ACC112 (cell line): Measurements from ENCODE around the gene ATP6V1C2.

Experiments
- H2AFZ ChIP-seq: fragments of 200-600 bp; sonication (generic); one replicate; pipeline ENCODE4 v1.6.0; 2017; ENCODE audit warnings: antibody characterized with exemption, low read length; ENCODE audit not compliant: unreplicated experiment
- H3K27ac ChIP-seq: fragments of 200-600 bp; sonication (generic); 2 replicates; pipeline ENCODE4 v1.5.1; 2014; ENCODE audit warnings: low read depth, mild to moderate bottlenecking, antibody characterized with exemption, low read length, moderate library complexity
- H3K27me3 ChIP-seq: fragments of 200-600 bp; sonication (generic); 2 replicates; pipeline ENCODE4 v1.6.1; 2014; ENCODE audit warnings: mild to moderate bottlenecking, antibody characterized with exemption, low read length, moderate library complexity, mixed read lengths; ENCODE audit not compliant: insufficient read depth
- H3K36me3 ChIP-seq: fragments of 200-600 bp; sonication (generic); 2 replicates; pipeline ENCODE4 v1.6.1; 2016; ENCODE audit warnings: mild to moderate bottlenecking, antibody characterized with exemption, low read length, moderate library complexity, mixed read lengths; ENCODE audit not compliant: insufficient read depth
- H3K4me1 ChIP-seq: fragments of 200-600 bp; sonication (generic); one replicate; pipeline ENCODE4 v1.6.1; 2016; ENCODE audit warnings: low read length, mixed read lengths; ENCODE audit not compliant: insufficient read depth, unreplicated experiment, control insufficient read depth
- H3K4me3 ChIP-seq: fragments of 200-600 bp; sonication (generic); 2 replicates; pipeline ENCODE4 v1.5.1; 2014; ENCODE audit warnings: mild to moderate bottlenecking, low read depth, low read length
- H3K79me2 ChIP-seq: fragments of 200-600 bp; sonication (generic); one replicate; pipeline ENCODE4 v1.6.0; 2016; ENCODE audit warnings: low read length; ENCODE audit not compliant: control insufficient read depth, unreplicated experiment, insufficient read depth

Gene ATP6V1C2

DNA sequence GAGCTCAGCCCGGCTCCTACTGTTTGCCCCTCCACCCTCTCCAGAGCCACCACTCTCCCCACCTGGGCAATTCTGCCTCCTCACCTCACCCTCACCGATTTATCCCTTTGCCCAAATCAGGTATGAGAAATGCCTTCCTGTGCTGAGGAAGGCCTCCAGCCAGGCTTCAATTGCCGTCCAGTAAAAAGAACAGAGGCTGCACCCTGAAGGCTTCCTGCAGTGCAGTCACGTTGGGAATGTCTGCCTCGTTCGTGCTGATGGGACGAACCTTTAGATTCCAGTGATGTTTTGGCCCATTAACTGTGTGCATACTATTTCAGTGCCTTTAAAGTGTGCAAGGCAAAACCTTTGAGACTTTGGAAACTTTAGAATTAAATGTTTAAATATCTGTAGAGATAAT, 34.2 kb downstream of the ATP6V1C2 start:
- H3K27me3 ChIP-seq = no peaks in the 10 kb centered on the region
- H2AFZ ChIP-seq = no peak overlapping the region
- no peaks in the 10 kb centered on the region for H3K4me1 ChIP-seq
- H3K36me3 ChIP-seq = no peaks in the 10 kb centered on the region
- no peak overlapping the region for H3K4me3 ChIP-seq
- H3K79me2 ChIP-seq = no peaks in the 10 kb centered on the region
- no peak overlapping the region for H3K27ac ChIP-seq

DNA sequence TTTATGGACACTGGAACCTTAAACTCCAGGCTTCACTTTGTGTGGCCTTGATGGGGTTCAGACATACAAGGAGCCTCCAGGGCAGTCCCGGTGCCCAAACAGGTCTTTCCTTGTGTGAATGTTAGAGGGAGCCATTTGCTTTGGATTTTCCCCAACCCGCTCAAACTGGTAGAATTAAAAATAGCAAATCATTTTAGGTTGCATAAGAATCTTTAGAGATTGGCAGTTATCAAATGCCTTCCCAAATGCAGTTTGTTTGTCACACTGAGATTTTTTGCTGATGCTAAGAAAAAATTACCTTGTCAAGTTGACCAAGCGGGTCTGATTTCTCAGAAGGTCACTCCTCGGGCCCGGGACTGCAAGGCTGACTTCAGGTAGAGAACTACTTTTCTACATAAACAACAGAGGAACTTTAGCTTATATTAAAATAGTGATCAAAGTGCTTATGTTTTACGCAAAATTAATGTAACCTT, 36.4 kb downstream of the ATP6V1C2 start:
- no peaks in the 10 kb centered on the region for H3K4me1 ChIP-seq
- no peak overlapping the region for H2AFZ ChIP-seq
- no peaks in the 10 kb centered on the region for H3K79me2 ChIP-seq
- H3K27me3 ChIP-seq = no peaks in the 10 kb centered on the region
- no peak overlapping the region for H3K4me3 ChIP-seq
- H3K27ac ChIP-seq = no peak overlapping the region
- H3K36me3 ChIP-seq = no peaks in the 10 kb centered on the region

GRCh38 chr2:10759151-10759714, 37.8 kb downstream of the ATP6V1C2 start:
- H3K4me3 ChIP-seq = no peak overlapping the region

DNA sequence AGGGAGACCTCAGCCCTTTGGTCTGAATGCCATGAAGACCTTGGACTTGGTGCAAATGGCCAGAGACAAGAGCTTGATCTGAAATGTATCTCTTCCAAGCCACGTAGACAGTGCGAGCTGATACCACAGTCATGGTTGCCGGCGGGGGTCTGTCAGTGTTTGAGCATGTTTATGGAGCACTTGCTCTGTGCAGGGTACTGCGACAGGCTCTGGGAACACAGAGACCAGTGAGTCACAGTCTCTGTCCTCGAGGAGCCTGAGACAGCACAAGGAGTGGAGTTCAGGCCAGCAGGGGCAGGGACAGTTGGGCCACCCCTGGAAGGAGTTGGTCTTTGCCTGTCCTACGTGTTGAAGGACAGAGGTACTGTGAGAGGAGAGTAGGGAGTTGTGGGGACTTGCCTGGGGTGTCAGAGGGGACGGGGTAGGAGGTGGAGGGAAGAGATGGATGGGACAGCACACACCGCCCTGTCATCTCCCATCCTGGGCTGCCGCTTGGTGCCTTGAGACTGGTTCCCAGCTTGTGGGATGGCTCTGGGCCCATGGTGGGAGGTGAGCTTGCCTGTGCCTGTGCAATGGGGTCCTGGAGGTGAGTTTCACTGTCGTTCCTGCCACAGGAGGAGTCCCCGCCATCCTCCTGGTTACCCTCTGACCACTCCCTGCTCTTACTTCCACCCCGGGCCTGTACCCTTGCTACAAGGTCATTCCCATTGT, 39.5 kb downstream of the ATP6V1C2 start:
- H3K36me3 ChIP-seq = no peaks in the 10 kb centered on the region
- H3K79me2 ChIP-seq = no peaks in the 10 kb centered on the region
- no peak overlapping the region for H3K4me3 ChIP-seq
- peaks cover 8% of the 10 kb centered on the region; the same call in 1 of the 2 replicates for H3K27me3 ChIP-seq
- no peaks in the 10 kb centered on the region for H3K4me1 ChIP-seq
- H3K27ac ChIP-seq = no peak overlapping the region
- no peak overlapping the region for H2AFZ ChIP-seq

More at GRCh38 chr2:10759151-10759714, 37.8 kb downstream of the ATP6V1C2 start:
- Histone ChIP-seq H3K4me1 (no peaks in the 10 kb centered on the region), H3K27me3 (peaks cover 7% of the 10 kb centered on the region; the same call in 1 of the 2 replicates), H3K27ac (no peak overlapping the region), H3K79me2 (no peaks in the 10 kb centered on the region), H2AFZ (no peak overlapping the region), H3K36me3 (no peaks in the 10 kb centered on the region)

GRCh38 chr2:10761591-10761990, 40.2 kb downstream of the ATP6V1C2 start:
- no peak overlapping the region for H3K27ac ChIP-seq
- no peaks in the 10 kb centered on the region for H3K79me2 ChIP-seq
- peaks cover 8% of the 10 kb centered on the region; the same call in 1 of the 2 replicates for H3K27me3 ChIP-seq
- H3K4me1 ChIP-seq = no peaks in the 10 kb centered on the region
- H3K36me3 ChIP-seq = no peaks in the 10 kb centered on the region
- no peak overlapping the region for H2AFZ ChIP-seq
- no peak overlapping the region for H3K4me3 ChIP-seq

GRCh38 chr2:10762651-10763460, 41.4 kb downstream of the ATP6V1C2 start:
- Histone ChIP-seq H3K79me2 (no peaks in the 10 kb centered on the region), H3K27me3 (peaks cover 8% of the 10 kb centered on the region; the same call in 1 of the 2 replicates), H3K4me1 (no peaks in the 10 kb centered on the region), H3K36me3 (no peaks in the 10 kb centered on the region), H3K27ac (no peak overlapping the region), H2AFZ (no peak overlapping the region), H3K4me3 (no peak overlapping the region)

- peaks cover 8% of the 10 kb centered on the region; the same call in 1 of the 2 replicates for H3K27me3 ChIP-seq
- no peak overlapping the region for H3K27ac ChIP-seq
- H3K4me1 ChIP-seq = no peaks in the 10 kb centered on the region
- no peaks in the 10 kb centered on the region for H3K79me2 ChIP-seq
- H3K4me3 ChIP-seq = no peak overlapping the region
- H3K36me3 ChIP-seq = no peaks in the 10 kb centered on the region
- H2AFZ ChIP-seq = no peak overlapping the region
Observed at GRCh38 chr2:10763461-10763800, 42.0 kb downstream of the ATP6V1C2 start.

GRCh38 chr2:10764096-10764785, 42.8 kb downstream of the ATP6V1C2 start:
- no peak overlapping the region for H3K27ac ChIP-seq
- no peaks in the 10 kb centered on the region for H3K36me3 ChIP-seq
- no peak overlapping the region for H2AFZ ChIP-seq
- H3K4me3 ChIP-seq = no peak overlapping the region
- no peaks in the 10 kb centered on the region for H3K4me1 ChIP-seq
- H3K79me2 ChIP-seq = no peaks in the 10 kb centered on the region
- H3K27me3 ChIP-seq = peaks cover 8% of the 10 kb centered on the region; the same call in 1 of the 2 replicates

DNA sequence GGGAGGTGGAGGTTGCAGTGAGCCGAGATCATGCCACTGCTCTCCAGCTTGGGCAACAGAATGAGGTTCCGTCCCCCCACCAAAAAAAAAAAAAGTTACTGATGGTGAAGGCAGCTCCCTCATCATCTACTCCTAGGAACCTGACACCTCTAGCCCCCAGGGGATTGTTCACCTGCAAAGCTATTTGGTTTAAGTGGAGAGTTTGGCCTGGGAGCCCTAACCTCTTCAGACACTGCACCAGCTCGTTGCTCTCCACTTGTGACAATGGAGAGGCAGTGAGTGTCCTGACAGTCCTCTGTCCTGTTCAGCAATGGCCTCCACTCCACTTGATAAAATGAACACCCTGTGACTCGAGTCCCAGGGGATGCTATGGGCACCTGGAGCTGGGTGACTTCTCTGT, 43.5 kb downstream of the ATP6V1C2 start:
- Histone ChIP-seq H3K27me3 (peaks cover 8% of the 10 kb centered on the region; the same call in 1 of the 2 replicates), H3K27ac (no peak overlapping the region), H3K36me3 (no peaks in the 10 kb centered on the region), H3K4me3 (no peak overlapping the region), H3K79me2 (no peaks in the 10 kb centered on the region), H3K4me1 (no peaks in the 10 kb centered on the region), H2AFZ (no peak overlapping the region)

DNA sequence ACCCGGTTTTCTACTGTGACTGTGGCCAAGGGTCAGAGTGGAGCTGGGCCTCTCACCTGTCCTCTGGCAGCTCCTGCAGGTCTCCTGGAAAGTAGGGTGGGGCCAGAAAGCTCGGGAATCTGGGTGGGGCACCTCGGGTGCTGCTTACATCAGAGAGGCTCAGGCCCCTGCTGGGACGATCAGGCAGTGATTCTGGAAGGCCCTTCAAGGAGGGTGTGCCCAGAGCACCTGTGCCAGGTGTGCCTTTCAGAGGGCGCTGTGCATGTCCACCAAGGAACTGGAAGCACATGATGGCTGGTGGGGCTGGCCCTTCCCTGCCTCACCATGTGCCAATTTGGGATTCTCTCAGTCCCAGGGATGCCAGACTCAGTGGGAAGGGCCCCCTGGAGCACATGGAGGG, 44.0 kb downstream of the ATP6V1C2 start:
- H3K79me2 ChIP-seq = no peaks in the 10 kb centered on the region
- no peak overlapping the region for H3K4me3 ChIP-seq
- no peak overlapping the region for H3K27ac ChIP-seq
- H3K36me3 ChIP-seq = no peaks in the 10 kb centered on the region
- H2AFZ ChIP-seq = no peak overlapping the region
- H3K27me3 ChIP-seq = peaks cover 8% of the 10 kb centered on the region; the same call in 1 of the 2 replicates
- H3K4me1 ChIP-seq = no peaks in the 10 kb centered on the region
